Panc1 (cell line): ENCODE data around the gene PTTG2. TPM values are rescaled to one million over a fixed set of nuclear protein-coding genes. Genes with fewer than 3 reads are reported as not detected.

Source experiments
- ATAC-seq: fragments of 200-7000 bp; cut with Tn5 transposase; 2 replicates; pipeline ENCODE4 v1.9.1; 2020; ENCODE audit warnings: mild to moderate bottlenecking, moderate library complexity
- BruUV-seq: library from RNA; stranded (reverse); fragments of 400-500 nt; replicated peaks from 2 replicates; lab custom pipeline; 2021; lab: Mats Ljungman, UMichigan
- CTCF ChIA-PET: fragments of 300-600 bp; sonication (Branson Sonifier 250); formaldehyde crosslinking; loops from one replicate; lab custom pipeline; 2022; ENCODE audit warnings: antibody characterized with exemption; lab: Charles Lee
- POLR2A ChIA-PET: fragments of 300-600 bp; sonication (Branson Sonifier 250); formaldehyde crosslinking; loops from one replicate; lab custom pipeline; 2022; ENCODE audit warnings: antibody characterized with exemption; lab: Charles Lee
- DNase-seq: peaks from one replicate; pipeline ENCODE4 v3.0.0-alpha.2; 2010; ENCODE audit warnings: low read depth, low spot score
- H3K27ac ChIP-seq: 2 replicates; pipeline ENCODE4 v1.5.1; 2011; ENCODE audit warnings: mild to moderate bottlenecking, low read length, inconsistent platforms
- H3K27me3 ChIP-seq: fragments of 200-500 bp; sonication (Bioruptor generic); 2 replicates; pipeline ENCODE4 v1.6.0; 2014; ENCODE audit warnings: low read length, inconsistent platforms; ENCODE audit not compliant: control insufficient read depth, insufficient read depth
- H3K36me3 ChIP-seq: fragments of 200-500 bp; sonication (Bioruptor generic); 2 replicates; pipeline ENCODE4 v1.5.1; 2014; ENCODE audit warnings: inconsistent platforms, mild to moderate bottlenecking, low read length, moderate library complexity; ENCODE audit not compliant: control insufficient read depth, insufficient read depth
- H3K4me1 ChIP-seq: 2 replicates; pipeline ENCODE4 v1.5.1; 2011; ENCODE audit warnings: inconsistent platforms, mild to moderate bottlenecking, low read length, moderate library complexity; ENCODE audit not compliant: control insufficient read depth, insufficient read depth
- H3K4me3 ChIP-seq, 2 experiments: 2 replicates each; pipeline ENCODE4 v1.5.1; 2011 to 2012; ENCODE audit warnings: low read depth in 2 of 2, low read length in 2 of 2, mild to moderate bottlenecking in 2 of 2, inconsistent platforms in 1 of 2, moderate library complexity in 1 of 2
- H3K9me3 ChIP-seq: fragments of 200-500 bp; sonication (Bioruptor generic); 2 replicates; pipeline ENCODE4 v1.5.1; 2014; ENCODE audit warnings: low read depth, mild to moderate bottlenecking, inconsistent platforms, low read length, moderate library complexity; ENCODE audit not compliant: control insufficient read depth, insufficient read depth
- CTCF ChIP-seq: fragments of 450-650 bp; IDR thresholded peaks from 2 replicates; pipeline ENCODE4 v1.5.1; 2017; ENCODE audit warnings: mild to moderate bottlenecking
- POLR2AphosphoS5 ChIP-seq: IDR thresholded peaks from 2 replicates; pipeline ENCODE4 v1.6.1; 2012; ENCODE audit warnings: mild to moderate bottlenecking, low read depth, low read length, moderate library complexity
- REST ChIP-seq, 2 experiments: IDR thresholded peaks; 2 replicates each; pipeline ENCODE4 v1.6.1; 2011 to 2012; ENCODE audit warnings: low read depth in 2 of 2, control low read depth in 1 of 2, low read length in 1 of 2, mild to moderate bottlenecking in 1 of 2, moderate library complexity in 1 of 2; ENCODE audit not compliant: insufficient read depth in 1 of 2
- SIN3A ChIP-seq: IDR thresholded peaks from 2 replicates; pipeline ENCODE4 v1.6.1; 2012; ENCODE audit warnings: low read depth, mild to moderate bottlenecking, low read length, moderate library complexity, borderline replicate concordance; ENCODE audit not compliant: insufficient read depth
- TCF7L2 ChIP-seq: IDR thresholded peaks from 2 replicates; pipeline ENCODE4 v1.6.1; 2011; ENCODE audit warnings: mild to moderate bottlenecking, low read depth, low read length, inconsistent platforms
- in situ Hi-C: cut with HindIII; loops from 2 replicates; pipeline ENCODE4 v1.10.0; 2016; ENCODE audit warnings: low sequenced_read_pairs, low pct_unique_long_range_greater_than_20kb
- intact Hi-C: fragments of 100-400 bp; cut with micrococcal nuclease; formaldehyde crosslinking; loops from one replicate; pipeline ENCODE4 v1.10.0; 2022; ENCODE audit not compliant: unreplicated experiment
- total RNA-seq: library from RNA; stranded (reverse); gene quantifications from one replicate; pipeline ENCODE4 v1.2.1, GENCODE V29; 2021; ENCODE audit not compliant: unreplicated experiment

The PTTG2 gene
- total RNA-seq, 1 experiment from 2014 or later, result not detected

GRCh38 chr4:37981844-37982720, 21.9 kb downstream of the PTTG2 start:
- TF ChIP-seq REST (IDR thresholded peaks at IDR 0.05; ENCODE audit: insufficient read depth in 1 of 2, low read depth in 2 of 2, low read length in 1 of 2) (no peak), POLR2AphosphoS5 (no peak), TCF7L2 (no peak), SIN3A (no peak), CTCF (no peak)
- no peaks in the 10 kb centered on the region for H3K27me3 ChIP-seq
- H3K27ac ChIP-seq, result no peak overlapping the region
- H3K4me1 ChIP-seq, result peaks cover 16% of the 10 kb centered on the region
- no TSS peak for BruUV-seq
- H3K4me3 ChIP-seq, result no peak overlapping the region
- H3K9me3 ChIP-seq, result no peaks in the 10 kb centered on the region
- no peak for ATAC-seq
- intact Hi-C loops, result no loop called here
- CTCF ChIA-PET, result no interaction called here
- DNase-seq, result no peak
- in situ Hi-C loops, result no loop called here
- POLR2A ChIA-PET, result no interaction called here
- no peaks in the 10 kb centered on the region for H3K36me3 ChIP-seq

- Histone ChIP-seq H3K27me3 (no peaks in the 10 kb centered on the region), H3K4me3 (no peak overlapping the region), H3K4me1 (peaks cover 16% of the 10 kb centered on the region), H3K9me3 (no peaks in the 10 kb centered on the region), H3K27ac (no peak overlapping the region), H3K36me3 (no peaks in the 10 kb centered on the region)
- ATAC-seq (no peak), DNase-seq (no peak)
- in situ Hi-C loops, result no loop called here
- CTCF ChIA-PET, result no interaction called here
- BruUV-seq, result no TSS peak
- TF ChIP-seq CTCF, result no peak
- no peak for TF ChIP-seq REST (IDR thresholded peaks at IDR 0.05; ENCODE audit: insufficient read depth in 1 of 2, low read depth in 2 of 2, low read length in 1 of 2)
- TF ChIP-seq TCF7L2, result no peak
- no peak for TF ChIP-seq POLR2AphosphoS5
- TF ChIP-seq SIN3A, result no peak
- intact Hi-C loops, result no loop called here
- POLR2A ChIA-PET, result no interaction called here
These were observed 22.5 kb downstream of the PTTG2 start for GRCh38 chr4:37982736-37983135.
